ENCODE measurements around the gene ATXN7L2. TPM values are rescaled to one million over a fixed set of nuclear protein-coding genes. Genes with fewer than 3 reads are reported as not detected.

The ATXN7L2 gene
- total RNA-seq, 4 donors from 2014 or later = 2.3 to 12.7 (median 7.3) TPM

GRCh38 chr1:109466452-109467300 is 17.0 kb upstream of the ATXN7L2 start, which contains the start of gene SYPL2:
TSS of gene SYPL2 (plus strand) at chr1:109466546. CDS start at chr1:109466844, 298 bp downstream.
- DNase-seq = no peak

GRCh38 chr1:109467301-109467777 is 16.4 kb upstream of the ATXN7L2 start:
- TF ChIP-seq POLR2A (IDR thresholded peaks at IDR 0.05) = no peak
- TF ChIP-seq, protein P1, sequence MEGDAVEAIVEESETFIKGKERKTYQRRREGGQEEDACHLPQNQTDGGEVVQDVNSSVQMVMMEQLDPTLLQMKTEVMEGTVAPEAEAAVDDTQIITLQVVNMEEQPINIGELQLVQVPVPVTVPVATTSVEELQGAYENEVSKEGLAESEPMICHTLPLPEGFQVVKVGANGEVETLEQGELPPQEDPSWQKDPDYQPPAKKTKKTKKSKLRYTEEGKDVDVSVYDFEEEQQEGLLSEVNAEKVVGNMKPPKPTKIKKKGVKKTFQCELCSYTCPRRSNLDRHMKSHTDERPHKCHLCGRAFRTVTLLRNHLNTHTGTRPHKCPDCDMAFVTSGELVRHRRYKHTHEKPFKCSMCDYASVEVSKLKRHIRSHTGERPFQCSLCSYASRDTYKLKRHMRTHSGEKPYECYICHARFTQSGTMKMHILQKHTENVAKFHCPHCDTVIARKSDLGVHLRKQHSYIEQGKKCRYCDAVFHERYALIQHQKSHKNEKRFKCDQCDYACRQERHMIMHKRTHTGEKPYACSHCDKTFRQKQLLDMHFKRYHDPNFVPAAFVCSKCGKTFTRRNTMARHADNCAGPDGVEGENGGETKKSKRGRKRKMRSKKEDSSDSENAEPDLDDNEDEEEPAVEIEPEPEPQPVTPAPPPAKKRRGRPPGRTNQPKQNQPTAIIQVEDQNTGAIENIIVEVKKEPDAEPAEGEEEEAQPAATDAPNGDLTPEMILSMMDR (IDR thresholded peaks at IDR 0.05) = no peak
- H3K4me3 ChIP-seq = peak overlapping the region in 3 of 4 donors; percentile 49 to 66 (median 62)
- no peak for DNase-seq
- peak overlapping the region in 2 of 4 donors; percentile 2 to 24 for H3K27ac ChIP-seq
- H3K36me3 ChIP-seq = no peaks in the 10 kb centered on the region
- no peaks in the 10 kb centered on the region for H3K9me3 ChIP-seq
- H3K4me1 ChIP-seq = peaks cover 0 to 14% (median 6%) of the 10 kb centered on the region in 4 donors
- peaks cover 0 to 6% of the 10 kb centered on the region in 2 donors for H3K27me3 ChIP-seq

More at GRCh38 chr1:109466452-109467300, 17.0 kb upstream of the ATXN7L2 start, which contains the start of gene SYPL2:
- TF ChIP-seq POLR2A (IDR thresholded peaks at IDR 0.05) = no peak
- TF ChIP-seq, protein P1 (IDR thresholded peaks at IDR 0.05) = no peak
- no peaks in the 10 kb centered on the region for H3K36me3 ChIP-seq
- H3K27me3 ChIP-seq = peaks cover 0 to 6% of the 10 kb centered on the region in 2 donors
- peak within 1 kb of the TSS; percentile 35 to 66 (median 56) for H3K4me3 ChIP-seq
- H3K9me3 ChIP-seq = no peaks in the 10 kb centered on the region
- peaks cover 0 to 14% (median 6%) of the 10 kb centered on the region in 4 donors for H3K4me1 ChIP-seq
- peak within 1 kb of the TSS in 3 of 4 donors; percentile 24 to 55 (median 31) for H3K27ac ChIP-seq

- Histone ChIP-seq H3K27ac (no peak overlapping the region), H3K9me3 (no peaks in the 10 kb centered on the region), H3K4me3 (no peak overlapping the region), H3K4me1 (peaks cover 0 to 14% (median 6%) of the 10 kb centered on the region in 4 donors), H3K27me3 (peaks cover 0 to 6% of the 10 kb centered on the region in 2 donors), H3K36me3 (no peaks in the 10 kb centered on the region)
- TF ChIP-seq POLR2A (IDR thresholded peaks at IDR 0.05) = no peak
- TF ChIP-seq, protein P1 (IDR thresholded peaks at IDR 0.05) = no peak
- no peak for DNase-seq
Observed at GRCh38 chr1:109468061-109468460, 15.6 kb upstream of the ATXN7L2 start.

- TF ChIP-seq, protein P1 (IDR thresholded peaks at IDR 0.05) = no peak
- no peak for TF ChIP-seq POLR2A (IDR thresholded peaks at IDR 0.05)
- Histone ChIP-seq H3K4me1 (peaks cover 0 to 14% (median 6%) of the 10 kb centered on the region in 4 donors), H3K27ac (no peak overlapping the region), H3K4me3 (no peak overlapping the region), H3K9me3 (no peaks in the 10 kb centered on the region), H3K36me3 (no peaks in the 10 kb centered on the region), H3K27me3 (peaks cover 0 to 6% of the 10 kb centered on the region in 2 donors)
- DNase-seq = no peak
Observed at GRCh38 chr1:109468903-109469302, 14.8 kb upstream of the ATXN7L2 start.

GRCh38 chr1:109470245-109470644 is 13.5 kb upstream of the ATXN7L2 start:
- no peak overlapping the region for H3K4me3 ChIP-seq
- H3K9me3 ChIP-seq = no peaks in the 10 kb centered on the region
- DNase-seq = no peak
- no peak overlapping the region for H3K27ac ChIP-seq
- peaks cover 0 to 14% (median 6%) of the 10 kb centered on the region in 4 donors for H3K4me1 ChIP-seq
- peaks cover 0 to 6% of the 10 kb centered on the region in 2 donors for H3K27me3 ChIP-seq
- no peaks in the 10 kb centered on the region for H3K36me3 ChIP-seq
- TF ChIP-seq POLR2A (IDR thresholded peaks at IDR 0.05) = no peak
- TF ChIP-seq, protein P1 (IDR thresholded peaks at IDR 0.05) = no peak
